Kidney (tissue), 14 donors: ENCODE measurements around the gene PLCB1. TPM values are rescaled to one million over a fixed set of nuclear protein-coding genes. Genes with fewer than 3 reads are reported as not detected.

Experiments used
- DNase-seq, 5 donors: peaks; one replicate each; pipeline ENCODE4 v3.0.0-alpha.2; 2013 to 2020
- FAIRE-seq: peaks from 2 replicates; lab custom pipeline; 2012; peaks lifted over from hg19 to GRCh38; lab: Jason Lieb, UNC
- H3K27ac ChIP-seq, 2 donors: one replicate each; pipeline ENCODE4 v1.7.0; 2013; ENCODE audit warnings: low read depth in 2 of 2, low read length in 2 of 2, inconsistent platforms in 1 of 2
- H3K27me3 ChIP-seq: one replicate; pipeline ENCODE4 v1.7.1; 2013; ENCODE audit warnings: low read length, inconsistent platforms; ENCODE audit not compliant: control insufficient read depth, insufficient read depth
- H3K36me3 ChIP-seq, 3 donors: one replicate each; pipeline versions ENCODE4 v1.7.0 to v1.7.1; 2013; ENCODE audit warnings: low read length in 3 of 3, control low read depth in 1 of 3, inconsistent platforms in 1 of 3; ENCODE audit not compliant: insufficient read depth in 3 of 3, control insufficient read depth in 2 of 3
- H3K4me1 ChIP-seq, 3 donors: one replicate each; pipeline versions ENCODE4 v1.7.0 to v1.7.1; 2013; ENCODE audit warnings: low read length in 3 of 3, inconsistent platforms in 1 of 3, low read depth in 1 of 3; ENCODE audit not compliant: control insufficient read depth in 2 of 3, insufficient read depth in 2 of 3
- H3K4me3 ChIP-seq, 3 donors: one replicate each; pipeline versions ENCODE4 v1.7.0 to v1.8.1; 2013; ENCODE audit warnings: low read length in 3 of 3, control low read depth in 1 of 3, inconsistent platforms in 1 of 3
- H3K9ac ChIP-seq, 3 donors: one replicate each; pipeline versions ENCODE4 v1.7.0 to v1.7.1; 2013; ENCODE audit warnings: low read length in 3 of 3, control low read depth in 1 of 3, inconsistent platforms in 1 of 3
- H3K9me3 ChIP-seq, 3 donors: one replicate each; pipeline versions ENCODE4 v1.7.0 to v1.7.1; 2013; ENCODE audit warnings: low read length in 3 of 3, control low read depth in 1 of 3, inconsistent platforms in 1 of 3; ENCODE audit not compliant: control insufficient read depth in 2 of 3, insufficient read depth in 1 of 3
- intact Hi-C: fragments of 100-400 bp; cut with DNase I; formaldehyde crosslinking; loops from one replicate; pipeline ENCODE4 v1.11.1; 2022
- polyA plus RNA-seq: library from polyadenylated mRNA; stranded (reverse); fragments of 350-450 nt; fragmentation: Illumina TruSeq; extraction: RNeasy Lipid Tissue Mini Kit (QIAGEN cat#74804); gene quantifications from one replicate; pipeline ENCODE4 v1.2.3, GENCODE V29; 2014; ENCODE audit warnings: low read depth, low replicate concordance; ENCODE audit not compliant: insufficient read depth
- total RNA-seq: library from RNA; stranded (reverse); fragmentation: NEBNext Ultra II Directional; extraction: Animal tissue kit (Norgen Biotek cat#: 25700); gene quantifications from one replicate; pipeline ENCODE4 v1.2.1, GENCODE V29; 2021
- TF ChIP-seq, protein P1 (sequence below): IDR thresholded peaks from 3 replicates; pipeline ENCODE4 v1.5.1; 2012; ENCODE audit warnings: mild to moderate bottlenecking, moderate library complexity, borderline replicate concordance; ENCODE audit not compliant: insufficient read depth; ENCODE audit errors: extremely low read depth
- donor health status: control.
- donor health status: control.
- donor health status: control.
- donor health status: control.
- donor health status: control.
- donor health status: DM: yes; HTN: yes; CAD: no.
- donor health status: Normal renal cell carcinoma (clear cell type).

Gene PLCB1
- total and polyA plus RNA-seq, 2 donors from 2014 or later: 9.4 to 107 TPM

DNA sequence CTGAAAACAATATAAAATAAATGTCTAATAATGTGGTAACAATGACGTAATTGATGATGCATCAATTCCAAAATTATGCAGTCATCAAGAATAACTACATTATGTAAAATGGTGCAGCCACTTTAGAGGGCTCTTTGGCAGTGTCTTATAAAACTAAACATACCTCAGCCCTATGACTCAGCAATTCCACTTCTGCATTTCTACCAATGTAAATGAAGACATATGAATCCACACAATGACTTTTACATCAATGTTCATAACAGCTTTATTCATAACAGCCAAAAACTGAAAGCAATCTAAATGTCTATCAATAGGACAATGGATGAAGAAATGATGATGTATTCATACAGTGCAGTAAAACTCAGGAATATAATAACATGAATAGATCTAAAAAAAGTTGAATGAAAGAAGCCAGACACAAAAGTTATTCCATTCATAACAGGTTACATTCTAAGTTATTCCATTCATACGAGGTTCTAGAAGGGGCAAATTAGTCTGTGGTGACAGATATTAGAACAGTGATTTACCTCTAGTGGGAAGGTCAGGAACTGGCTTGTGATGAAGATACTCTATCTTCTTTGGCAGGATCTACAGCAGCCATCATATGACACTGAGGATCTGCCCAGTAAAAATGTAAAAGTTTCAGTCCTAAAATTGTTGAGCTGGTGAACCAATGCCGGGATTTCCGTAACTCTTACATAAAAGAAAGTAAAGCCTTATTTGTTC is 396.1 kb downstream of the PLCB1 start:
- H3K36me3 ChIP-seq: no peaks in the 10 kb centered on the region
- no peak overlapping the region for H3K27ac ChIP-seq
- intact Hi-C loops: no loop called here
- DNase-seq: no peak
- H3K4me1 ChIP-seq: no peaks in the 10 kb centered on the region
- no peaks in the 10 kb centered on the region for H3K27me3 ChIP-seq
- FAIRE-seq: no peak
- TF ChIP-seq, protein P1, sequence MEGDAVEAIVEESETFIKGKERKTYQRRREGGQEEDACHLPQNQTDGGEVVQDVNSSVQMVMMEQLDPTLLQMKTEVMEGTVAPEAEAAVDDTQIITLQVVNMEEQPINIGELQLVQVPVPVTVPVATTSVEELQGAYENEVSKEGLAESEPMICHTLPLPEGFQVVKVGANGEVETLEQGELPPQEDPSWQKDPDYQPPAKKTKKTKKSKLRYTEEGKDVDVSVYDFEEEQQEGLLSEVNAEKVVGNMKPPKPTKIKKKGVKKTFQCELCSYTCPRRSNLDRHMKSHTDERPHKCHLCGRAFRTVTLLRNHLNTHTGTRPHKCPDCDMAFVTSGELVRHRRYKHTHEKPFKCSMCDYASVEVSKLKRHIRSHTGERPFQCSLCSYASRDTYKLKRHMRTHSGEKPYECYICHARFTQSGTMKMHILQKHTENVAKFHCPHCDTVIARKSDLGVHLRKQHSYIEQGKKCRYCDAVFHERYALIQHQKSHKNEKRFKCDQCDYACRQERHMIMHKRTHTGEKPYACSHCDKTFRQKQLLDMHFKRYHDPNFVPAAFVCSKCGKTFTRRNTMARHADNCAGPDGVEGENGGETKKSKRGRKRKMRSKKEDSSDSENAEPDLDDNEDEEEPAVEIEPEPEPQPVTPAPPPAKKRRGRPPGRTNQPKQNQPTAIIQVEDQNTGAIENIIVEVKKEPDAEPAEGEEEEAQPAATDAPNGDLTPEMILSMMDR: no peak
- no peak overlapping the region for H3K9ac ChIP-seq
- no peaks in the 10 kb centered on the region for H3K9me3 ChIP-seq
- H3K4me3 ChIP-seq: no peak overlapping the region

DNA sequence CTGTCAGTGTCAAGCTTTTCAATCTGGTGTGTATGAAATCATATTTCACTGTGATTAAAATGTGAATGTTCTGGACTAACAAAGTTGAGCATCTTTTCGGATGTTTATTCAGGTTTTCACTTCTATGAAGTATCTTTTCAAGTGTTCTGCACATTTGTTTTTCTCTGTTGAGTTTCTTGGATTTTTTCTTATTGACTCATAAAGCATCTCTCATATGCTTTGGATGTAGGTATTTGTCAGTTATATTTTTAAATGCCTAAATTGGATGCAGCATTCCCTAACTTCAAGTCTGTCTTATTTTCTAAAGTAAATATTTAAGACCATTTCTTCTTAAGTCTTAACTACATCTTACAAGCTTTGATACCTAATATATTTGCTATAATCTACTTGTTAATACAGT is 398.0 kb downstream of the PLCB1 start:
- no peak overlapping the region for H3K27ac ChIP-seq
- H3K27me3 ChIP-seq: no peaks in the 10 kb centered on the region
- intact Hi-C loops: no loop called here
- TF ChIP-seq, protein P1: no peak
- FAIRE-seq: no peak
- H3K9ac ChIP-seq: no peak overlapping the region
- no peaks in the 10 kb centered on the region for H3K36me3 ChIP-seq
- no peak overlapping the region for H3K4me3 ChIP-seq
- no peak for DNase-seq
- no peaks in the 10 kb centered on the region for H3K9me3 ChIP-seq
- no peaks in the 10 kb centered on the region for H3K4me1 ChIP-seq

DNA sequence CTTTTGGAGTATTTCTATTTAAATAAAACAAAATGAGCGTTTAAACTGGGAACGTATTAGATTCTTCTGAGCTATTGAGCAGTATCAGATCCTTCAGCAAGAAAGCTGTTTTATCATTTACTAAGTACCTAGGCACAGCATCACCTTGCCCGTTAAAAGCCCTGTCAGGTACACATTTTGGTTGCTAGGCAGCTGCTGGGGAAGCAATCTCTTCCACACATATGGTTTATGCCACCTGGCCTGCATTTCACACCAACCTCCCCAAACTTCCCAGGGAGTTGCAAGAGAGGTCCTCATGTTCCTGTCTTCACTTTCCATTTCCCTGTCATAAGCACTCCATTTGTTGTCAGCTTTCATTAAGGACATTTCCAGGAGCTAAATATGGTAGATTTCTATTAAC is 400.1 kb downstream of the PLCB1 start:
- Histone ChIP-seq H3K9ac (no peak overlapping the region), H3K27me3 (no peaks in the 10 kb centered on the region), H3K9me3 (no peaks in the 10 kb centered on the region), H3K27ac (no peak overlapping the region), H3K4me3 (no peak overlapping the region), H3K36me3 (no peaks in the 10 kb centered on the region), H3K4me1 (no peaks in the 10 kb centered on the region)
- FAIRE-seq (no peak), DNase-seq (no peak)
- intact Hi-C loops: no loop called here
- TF ChIP-seq, protein P1: no peak
